ENCODE results near the gene POU2F1.

DNA sequence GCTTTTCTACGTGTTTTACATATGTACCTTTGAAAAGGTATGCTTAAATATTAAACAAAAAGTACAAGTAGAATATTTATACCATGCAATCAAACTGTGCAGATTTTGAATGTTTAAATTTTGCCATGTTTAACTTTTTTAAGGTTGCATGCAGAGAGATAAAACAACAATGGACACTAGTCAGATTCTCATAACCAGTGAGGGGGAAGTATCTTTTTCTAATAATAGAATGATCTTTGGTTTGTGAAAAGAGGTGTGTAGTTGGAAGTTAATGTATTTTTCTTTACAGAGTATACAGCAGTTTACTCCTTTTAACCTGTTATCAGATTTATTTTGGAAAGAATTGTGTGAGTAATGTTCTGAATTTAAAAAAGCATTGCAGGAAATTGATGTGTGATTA lies 27.1 kb downstream of the POU2F1 start:
- TF ChIP-seq, protein P1, sequence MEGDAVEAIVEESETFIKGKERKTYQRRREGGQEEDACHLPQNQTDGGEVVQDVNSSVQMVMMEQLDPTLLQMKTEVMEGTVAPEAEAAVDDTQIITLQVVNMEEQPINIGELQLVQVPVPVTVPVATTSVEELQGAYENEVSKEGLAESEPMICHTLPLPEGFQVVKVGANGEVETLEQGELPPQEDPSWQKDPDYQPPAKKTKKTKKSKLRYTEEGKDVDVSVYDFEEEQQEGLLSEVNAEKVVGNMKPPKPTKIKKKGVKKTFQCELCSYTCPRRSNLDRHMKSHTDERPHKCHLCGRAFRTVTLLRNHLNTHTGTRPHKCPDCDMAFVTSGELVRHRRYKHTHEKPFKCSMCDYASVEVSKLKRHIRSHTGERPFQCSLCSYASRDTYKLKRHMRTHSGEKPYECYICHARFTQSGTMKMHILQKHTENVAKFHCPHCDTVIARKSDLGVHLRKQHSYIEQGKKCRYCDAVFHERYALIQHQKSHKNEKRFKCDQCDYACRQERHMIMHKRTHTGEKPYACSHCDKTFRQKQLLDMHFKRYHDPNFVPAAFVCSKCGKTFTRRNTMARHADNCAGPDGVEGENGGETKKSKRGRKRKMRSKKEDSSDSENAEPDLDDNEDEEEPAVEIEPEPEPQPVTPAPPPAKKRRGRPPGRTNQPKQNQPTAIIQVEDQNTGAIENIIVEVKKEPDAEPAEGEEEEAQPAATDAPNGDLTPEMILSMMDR (IDR thresholded peaks at IDR 0.05) = no peak
- no peak for TF ChIP-seq POLR2A (IDR thresholded peaks at IDR 0.05)
- no peak for TF ChIP-seq POLR2AphosphoS5 (IDR thresholded peaks at IDR 0.05)

Data from sigmoid colon (tissue), 4 donors.